Smooth muscle cell (in vitro differentiated cells): ENCODE results near the gene SLC4A1AP. TPM values are rescaled to one million over a fixed set of nuclear protein-coding genes. Genes with fewer than 3 reads are reported as not detected.

Experiments used
- DNase-seq: peaks from one replicate; lab custom pipeline; 2025; ENCODE audit not compliant: unreplicated experiment; lab: John Stamatoyannopoulos, UW
- H2AFZ ChIP-seq: fragments of 200-600 bp; sonication (generic); 2 replicates; pipeline ENCODE4 v1.6.0; 2016; ENCODE audit warnings: antibody characterized with exemption, low read depth, mild to moderate bottlenecking
- H3F3A ChIP-seq: fragments of 200-600 bp; sonication (generic); 2 replicates; pipeline ENCODE4 v1.6.0; 2017; ENCODE audit warnings: antibody characterized with exemption, low read depth
- H3K27ac ChIP-seq: fragments of 200-600 bp; sonication (generic); 2 replicates; pipeline ENCODE4 v1.5.1; 2016; ENCODE audit warnings: low read depth, mild to moderate bottlenecking
- H3K27me3 ChIP-seq: fragments of 200-600 bp; sonication (generic); 2 replicates; pipeline ENCODE4 v1.6.1; 2016; ENCODE audit warnings: low read depth, mild to moderate bottlenecking
- H3K36me3 ChIP-seq: fragments of 200-600 bp; sonication (generic); 2 replicates; pipeline ENCODE4 v1.5.1; 2016; ENCODE audit warnings: low read depth
- H3K4me1 ChIP-seq: fragments of 200-600 bp; sonication (generic); 2 replicates; pipeline ENCODE4 v1.5.1; 2016; ENCODE audit warnings: low read depth
- H3K4me2 ChIP-seq: fragments of 200-600 bp; sonication (generic); 2 replicates; pipeline ENCODE4 v1.6.0; 2016; ENCODE audit warnings: mild to moderate bottlenecking
- H3K4me3 ChIP-seq: fragments of 200-600 bp; sonication (generic); 2 replicates; pipeline ENCODE4 v1.5.1; 2016; ENCODE audit warnings: mild to moderate bottlenecking
- H3K79me2 ChIP-seq: fragments of 200-600 bp; sonication (generic); 2 replicates; pipeline ENCODE4 v1.6.0; 2016; ENCODE audit warnings: low read depth, mild to moderate bottlenecking
- H3K9ac ChIP-seq: fragments of 200-600 bp; sonication (generic); 2 replicates; pipeline ENCODE4 v1.6.0; 2016; ENCODE audit warnings: low read depth
- H3K9me3 ChIP-seq: fragments of 200-600 bp; sonication (generic); replicated peaks from 2 replicates; pipeline ENCODE4 v1.5.1; 2016; ENCODE audit warnings: low read depth
- H4K20me1 ChIP-seq: fragments of 200-600 bp; sonication (generic); 2 replicates; pipeline ENCODE4 v1.6.0; 2016; ENCODE audit warnings: low read depth
- CTCF ChIP-seq: fragments of 200-600 bp; sonication (generic); IDR thresholded peaks from 2 replicates; pipeline ENCODE4 v1.5.1; 2017; ENCODE audit warnings: borderline replicate concordance, mild to moderate bottlenecking, antibody characterized with exemption; ENCODE audit not compliant: insufficient read depth, poor library complexity, severe bottlenecking
- WGBS: methylation state at CpG from one replicate; pipeline ENCODE4 v1.1.7; 2016; ENCODE audit warnings: low lambda C conversion rate; 5-methylcytosine and 5-hydroxymethylcytosine counted together
- polyA plus RNA-seq: library from polyadenylated mRNA; unstranded; fragments of >200 nt; fragmentation: Nextera tagmentation; extraction: Ambion mirVana; gene quantifications from 2 replicates; pipeline ENCODE4 v1.2.1, GENCODE V29; 2016
- total RNA-seq: library from RNA; depleted of rRNA; stranded (reverse); fragments of >200 nt; gene quantifications from 2 replicates; pipeline ENCODE4 v1.2.3, GENCODE V29; 2014

The SLC4A1AP gene
- total and polyA plus RNA-seq, 2 experiments from 2014 or later = 26.2 to 27.5 TPM

GRCh38 chr2:27716301-27717069 is 52.8 kb downstream of the SLC4A1AP start:
- H3K27ac ChIP-seq = peak overlapping the region; percentile 28
- no peak for DNase-seq
- peak overlapping the region; percentile 97 for H3K4me2 ChIP-seq
- H3K9ac ChIP-seq = no peak overlapping the region
- no peaks in the 10 kb centered on the region for H3K9me3 ChIP-seq
- H3K27me3 ChIP-seq = no peaks in the 10 kb centered on the region
- no peaks in the 10 kb centered on the region for H4K20me1 ChIP-seq
- WGBS = 33% methylated on average over 25 of the region's 25 CpGs
- H3K36me3 ChIP-seq = no peaks in the 10 kb centered on the region
- no peak for TF ChIP-seq CTCF
- no peak overlapping the region for H3K4me3 ChIP-seq
- no peaks in the 10 kb centered on the region for H3K79me2 ChIP-seq
- H2AFZ ChIP-seq = no peak overlapping the region
- peaks cover 11% of the 10 kb centered on the region for H3K4me1 ChIP-seq
- peaks cover 6% of the 10 kb centered on the region for H3F3A ChIP-seq

GRCh38 chr2:27717070-27717795 is 53.5 kb downstream of the SLC4A1AP start:
- H3F3A ChIP-seq = peaks cover 6% of the 10 kb centered on the region
- H2AFZ ChIP-seq = no peak overlapping the region
- no peaks in the 10 kb centered on the region for H4K20me1 ChIP-seq
- peaks cover 11% of the 10 kb centered on the region for H3K4me1 ChIP-seq
- DNase-seq = no peak
- no peak overlapping the region for H3K4me3 ChIP-seq
- no peaks in the 10 kb centered on the region for H3K36me3 ChIP-seq
- TF ChIP-seq CTCF = no peak
- peak overlapping the region; percentile 28 for H3K27ac ChIP-seq
- no peaks in the 10 kb centered on the region for H3K79me2 ChIP-seq
- no peak overlapping the region for H3K9ac ChIP-seq
- no peaks in the 10 kb centered on the region for H3K9me3 ChIP-seq
- peak overlapping the region; percentile 97 for H3K4me2 ChIP-seq
- 33% methylated on average over 9 of the region's 9 CpGs for WGBS
- H3K27me3 ChIP-seq = no peaks in the 10 kb centered on the region

- Histone ChIP-seq H2AFZ (no peak overlapping the region), H3K4me3 (no peak overlapping the region), H3F3A (peaks cover 6% of the 10 kb centered on the region), H3K27ac (peak overlapping the region; percentile 56), H3K9ac (no peak overlapping the region), H3K9me3 (no peaks in the 10 kb centered on the region), H4K20me1 (no peaks in the 10 kb centered on the region), H3K79me2 (no peaks in the 10 kb centered on the region), H3K4me2 (peak overlapping the region; percentile 3), H3K4me1 (peaks cover 14% of the 10 kb centered on the region), H3K36me3 (no peaks in the 10 kb centered on the region), H3K27me3 (no peaks in the 10 kb centered on the region)
- WGBS = 19% methylated on average over 7 of the region's 7 CpGs
- TF ChIP-seq CTCF = no peak
- DNase-seq = no peak
These were observed 56.4 kb downstream of the SLC4A1AP start for GRCh38 chr2:27720004-27720551.
